GM12878 (cell line): Measurements from ENCODE around the gene WWOX.

Experiments used
- MYB ChIP-seq: fragments of 150-350 bp; IDR thresholded peaks from 2 replicates; pipeline ENCODE4 v1.6.1; 2014; ENCODE audit warnings: mild to moderate bottlenecking, low read depth, low read length, borderline replicate concordance
- SIN3A ChIP-seq: IDR thresholded peaks from 2 replicates; pipeline ENCODE4 v1.6.1; 2012; ENCODE audit warnings: low read depth, low read length, improper control_type of control experiment
- TF ChIP-seq, protein P1 (sequence below), 3 experiments: IDR thresholded peaks in 2 of 3; conservative IDR thresholded peaks in 1 of 3; 2 replicates each; pipeline ENCODE4 v1.5.1; 2011; ENCODE audit warnings: low read depth in 3 of 3, low read length in 3 of 3, mild to moderate bottlenecking in 3 of 3, control low read depth in 2 of 3, moderate library complexity in 2 of 3, inconsistent platforms in 1 of 3, mixed read lengths in 1 of 3; ENCODE audit not compliant: control insufficient read depth in 2 of 3, insufficient read depth in 1 of 3; ENCODE audit errors: extremely low read depth in 1 of 3

- TF ChIP-seq MYB: no peak
- TF ChIP-seq, protein P1, sequence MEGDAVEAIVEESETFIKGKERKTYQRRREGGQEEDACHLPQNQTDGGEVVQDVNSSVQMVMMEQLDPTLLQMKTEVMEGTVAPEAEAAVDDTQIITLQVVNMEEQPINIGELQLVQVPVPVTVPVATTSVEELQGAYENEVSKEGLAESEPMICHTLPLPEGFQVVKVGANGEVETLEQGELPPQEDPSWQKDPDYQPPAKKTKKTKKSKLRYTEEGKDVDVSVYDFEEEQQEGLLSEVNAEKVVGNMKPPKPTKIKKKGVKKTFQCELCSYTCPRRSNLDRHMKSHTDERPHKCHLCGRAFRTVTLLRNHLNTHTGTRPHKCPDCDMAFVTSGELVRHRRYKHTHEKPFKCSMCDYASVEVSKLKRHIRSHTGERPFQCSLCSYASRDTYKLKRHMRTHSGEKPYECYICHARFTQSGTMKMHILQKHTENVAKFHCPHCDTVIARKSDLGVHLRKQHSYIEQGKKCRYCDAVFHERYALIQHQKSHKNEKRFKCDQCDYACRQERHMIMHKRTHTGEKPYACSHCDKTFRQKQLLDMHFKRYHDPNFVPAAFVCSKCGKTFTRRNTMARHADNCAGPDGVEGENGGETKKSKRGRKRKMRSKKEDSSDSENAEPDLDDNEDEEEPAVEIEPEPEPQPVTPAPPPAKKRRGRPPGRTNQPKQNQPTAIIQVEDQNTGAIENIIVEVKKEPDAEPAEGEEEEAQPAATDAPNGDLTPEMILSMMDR (IDR thresholded peaks at IDR 0.05 in 2 of 3, conservative IDR thresholded peaks at IDR 0.05 in 1 of 3; ENCODE audit: control insufficient read depth in 2 of 3, extremely low read depth in 1 of 3, insufficient read depth in 1 of 3, low read depth in 3 of 3, low read length in 3 of 3): no peak
- TF ChIP-seq SIN3A: no peak
These were observed 1024.7 kb downstream of the WWOX start for GRCh38 chr16:79124016-79124756.
